GM18867 (cell line): ENCODE measurements around the gene RNF223.
"Not testable (repeated sequence)": the region's sequence is repeated elsewhere in the genome, so short reads cannot be mapped to it uniquely, and the experiment has no call there.

ENCODE experiments used
- ATAC-seq: cut with Tn5 transposase; IDR thresholded peaks from one replicate; pipeline ENCODE4 v1.9.1; 2021; ENCODE audit warnings: mild to moderate bottlenecking, moderate library complexity; ENCODE audit not compliant: unreplicated experiment

RNF223 gene

DNA sequence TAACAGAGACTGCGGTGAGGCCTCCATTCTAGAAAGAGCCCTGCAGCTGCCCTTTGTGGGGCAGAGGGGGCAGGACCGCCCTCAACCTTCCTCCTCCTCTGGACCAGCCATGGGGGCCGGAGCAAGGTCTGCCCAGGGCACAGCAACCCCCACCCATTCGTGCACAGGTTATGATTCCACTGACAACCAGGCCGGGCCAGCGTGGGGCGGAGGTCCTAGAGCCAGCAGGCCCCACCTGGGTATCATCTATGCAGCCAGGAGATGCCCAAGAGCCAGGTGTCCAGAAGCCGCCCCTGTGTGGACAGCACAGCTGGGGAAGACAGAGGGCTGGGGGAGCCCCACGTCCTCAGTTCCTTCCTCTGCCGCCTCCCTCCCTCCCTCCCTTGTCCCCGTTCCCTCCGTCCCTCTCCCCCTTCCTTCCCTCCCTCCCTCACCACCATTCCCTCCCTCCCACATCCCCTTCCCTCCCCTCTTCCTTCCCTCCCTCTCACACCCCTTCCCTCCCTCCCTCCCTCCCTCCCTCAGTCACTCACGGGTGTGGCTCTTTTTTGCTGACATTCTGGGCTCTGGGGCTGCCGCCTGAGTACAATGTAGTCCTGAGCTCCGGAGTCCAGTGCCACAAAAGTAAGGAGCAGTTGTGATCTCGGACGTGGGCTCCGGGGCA is 12.3 kb downstream of the RNF223 start:
- ATAC-seq = no peak

DNA sequence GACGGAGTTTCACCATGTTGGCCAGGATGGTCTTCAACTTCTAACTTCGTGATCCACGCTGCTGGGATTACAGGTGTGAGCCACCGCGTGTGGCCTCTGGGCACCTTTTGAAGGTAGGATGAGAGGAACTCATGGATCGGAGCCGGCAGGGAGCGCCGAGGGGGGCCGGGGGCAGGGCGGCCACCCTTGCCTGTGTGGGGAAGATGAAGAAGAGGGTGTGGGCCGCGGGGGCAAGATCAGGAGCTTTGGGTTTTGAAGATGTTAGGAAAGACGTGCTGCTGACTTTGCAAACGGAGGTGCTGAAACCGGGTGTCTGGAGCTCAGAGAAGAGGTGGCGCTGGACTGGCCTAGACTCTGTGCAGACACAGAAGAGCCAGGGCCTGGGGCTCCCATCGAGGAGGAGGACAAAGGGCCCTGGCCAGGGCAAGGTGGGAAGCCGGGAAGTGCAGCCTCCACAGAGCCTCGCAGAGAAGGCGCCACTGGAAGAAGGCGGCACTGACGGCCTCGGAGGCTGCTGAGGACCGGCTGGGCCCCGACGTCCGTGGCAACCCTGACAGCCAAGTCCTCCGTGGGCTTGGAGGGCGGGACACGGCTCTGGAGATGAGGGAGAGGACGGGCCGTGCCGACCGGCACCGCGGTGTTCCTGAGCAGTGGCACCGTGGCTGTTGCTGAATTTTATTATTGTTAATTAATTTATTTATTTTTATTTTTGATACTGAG is 13.7 kb downstream of the RNF223 start:
- ATAC-seq = no peak

- peak; percentile 73 for ATAC-seq
Observed at GRCh38 chr1:1059494-1060280, 14.4 kb downstream of the RNF223 start.

GRCh38 chr1:1058921-1059493 is 15.1 kb downstream of the RNF223 start:
- ATAC-seq = peak; percentile 23

DNA sequence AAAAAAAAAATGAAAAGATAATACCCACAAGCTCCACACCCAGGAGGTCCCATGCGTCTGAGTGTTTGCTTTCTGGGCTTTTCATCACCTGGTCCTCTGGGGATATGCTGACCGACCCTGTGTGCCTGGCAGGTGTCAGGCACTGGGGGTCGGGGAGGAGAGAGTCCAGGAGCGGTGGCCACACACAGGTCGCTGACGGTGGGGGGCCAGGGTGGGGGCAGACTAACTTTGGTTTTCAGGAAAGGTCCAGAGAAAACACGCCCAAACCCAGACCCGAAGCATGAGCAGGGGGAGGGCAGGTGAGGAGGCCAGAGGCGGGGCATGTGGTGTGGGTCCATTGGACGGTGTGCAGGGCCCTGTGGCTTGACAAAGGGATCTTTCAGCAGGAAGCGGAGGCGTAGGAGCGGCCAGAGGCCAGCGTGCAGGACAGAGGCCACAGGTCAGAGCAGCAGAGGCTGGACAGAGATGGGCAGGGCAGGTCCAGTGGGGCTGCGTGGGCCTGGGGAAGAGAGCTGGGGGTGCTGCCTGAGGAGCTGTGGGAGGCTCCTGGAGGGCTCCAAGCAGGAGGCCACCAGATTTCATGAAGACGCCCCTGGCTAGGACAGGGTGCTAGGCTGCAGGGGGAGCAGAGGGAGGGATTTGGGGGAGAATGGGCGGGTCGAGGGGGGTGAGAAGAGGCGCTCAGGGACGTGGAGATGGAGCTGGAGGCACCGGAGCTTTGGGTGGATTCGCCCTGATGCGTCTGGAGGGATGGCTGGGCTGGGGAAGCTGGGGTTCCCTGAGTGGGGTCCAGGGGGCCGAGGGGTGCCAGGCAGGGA is 15.8 kb downstream of the RNF223 start:
- no peak for ATAC-seq

DNA sequence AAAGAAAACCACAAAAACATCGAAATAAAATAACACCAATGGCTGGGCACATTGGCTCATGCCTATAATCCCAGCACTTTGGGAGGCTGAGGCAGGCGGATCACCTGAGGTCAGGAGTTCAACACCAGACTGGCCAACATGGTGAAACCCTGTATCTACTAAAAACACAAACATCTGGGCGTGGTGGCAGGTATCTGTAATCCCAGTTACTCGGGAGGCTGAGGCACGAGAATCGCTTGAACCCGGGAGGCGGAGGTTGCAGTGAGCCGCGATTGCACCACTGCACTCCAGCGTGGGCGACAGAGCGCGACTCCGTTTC is 16.4 kb downstream of the RNF223 start:
- ATAC-seq = not testable (repeated sequence)

DNA sequence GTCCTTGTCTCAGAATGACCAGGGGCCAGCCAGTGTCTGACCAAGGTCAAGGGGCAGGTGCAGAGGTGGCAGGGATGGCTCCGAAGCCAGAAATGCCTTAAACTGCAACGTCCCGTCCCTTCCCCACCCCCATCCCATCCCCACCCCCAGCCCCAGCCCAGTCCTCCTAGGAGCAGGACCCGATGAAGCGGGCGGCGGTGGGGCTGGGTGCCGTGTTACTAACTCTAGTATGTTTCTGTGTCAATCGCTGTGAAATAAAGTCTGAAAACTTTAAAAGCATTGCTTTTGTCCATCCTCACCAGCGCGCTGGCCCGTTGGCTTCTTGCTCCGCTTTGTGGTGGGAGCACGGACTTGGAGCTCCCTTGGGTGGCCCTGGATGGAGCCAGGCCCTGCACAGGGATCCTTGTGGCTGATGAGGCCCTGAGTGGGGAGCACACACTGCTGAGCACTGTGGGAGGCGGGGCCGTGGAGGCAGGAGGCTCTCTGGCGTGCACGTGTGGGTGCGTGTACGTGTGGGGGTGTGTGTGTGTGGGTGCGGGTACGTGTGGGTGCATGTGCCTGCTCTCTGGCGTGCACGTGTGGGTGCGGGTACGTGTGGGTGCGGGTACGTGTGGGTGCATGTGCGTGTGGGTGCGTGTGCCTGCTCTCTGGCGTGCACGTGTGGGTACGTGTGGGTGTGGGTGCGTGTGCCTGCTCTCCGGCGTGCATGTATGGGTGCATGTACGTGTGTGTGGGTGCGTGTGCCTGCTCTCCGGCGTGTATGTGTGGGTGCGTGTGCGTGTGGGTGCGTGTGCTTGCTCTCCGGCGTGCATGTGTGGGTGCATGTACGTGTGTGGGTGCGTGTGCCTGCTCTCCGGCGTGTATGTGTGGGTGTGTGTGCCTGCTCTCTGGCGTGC is 18.0 kb downstream of the RNF223 start:
- ATAC-seq = no peak

GRCh38 chr1:1054971-1055370 is 19.1 kb downstream of the RNF223 start:
- no peak for ATAC-seq

- ATAC-seq = no peak
Observed at GRCh38 chr1:1054099-1054700, 19.9 kb downstream of the RNF223 start.

- ATAC-seq = no peak
Observed at GRCh38 chr1:1053682-1054081, 20.4 kb downstream of the RNF223 start.

DNA sequence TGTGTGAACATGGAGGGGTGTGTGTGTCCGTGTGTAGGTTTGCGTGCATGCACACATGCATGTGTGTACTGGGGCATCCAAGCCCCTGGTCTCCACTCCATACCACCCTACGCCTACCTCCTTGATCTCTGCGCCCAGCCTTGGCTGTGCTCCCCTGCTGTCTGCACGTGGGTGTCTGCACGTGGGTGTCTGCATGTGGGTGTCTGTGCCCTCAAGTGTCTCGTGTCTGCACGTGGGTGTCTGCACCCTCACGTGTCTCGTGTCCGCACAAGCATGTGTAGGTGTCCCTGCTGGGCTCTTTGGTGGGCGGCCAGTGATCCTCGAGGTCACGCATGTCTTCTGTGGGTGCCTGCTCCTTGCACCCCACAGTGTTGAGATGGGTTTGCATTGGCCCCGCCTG is 21.1 kb downstream of the RNF223 start:
- ATAC-seq = no peak

DNA sequence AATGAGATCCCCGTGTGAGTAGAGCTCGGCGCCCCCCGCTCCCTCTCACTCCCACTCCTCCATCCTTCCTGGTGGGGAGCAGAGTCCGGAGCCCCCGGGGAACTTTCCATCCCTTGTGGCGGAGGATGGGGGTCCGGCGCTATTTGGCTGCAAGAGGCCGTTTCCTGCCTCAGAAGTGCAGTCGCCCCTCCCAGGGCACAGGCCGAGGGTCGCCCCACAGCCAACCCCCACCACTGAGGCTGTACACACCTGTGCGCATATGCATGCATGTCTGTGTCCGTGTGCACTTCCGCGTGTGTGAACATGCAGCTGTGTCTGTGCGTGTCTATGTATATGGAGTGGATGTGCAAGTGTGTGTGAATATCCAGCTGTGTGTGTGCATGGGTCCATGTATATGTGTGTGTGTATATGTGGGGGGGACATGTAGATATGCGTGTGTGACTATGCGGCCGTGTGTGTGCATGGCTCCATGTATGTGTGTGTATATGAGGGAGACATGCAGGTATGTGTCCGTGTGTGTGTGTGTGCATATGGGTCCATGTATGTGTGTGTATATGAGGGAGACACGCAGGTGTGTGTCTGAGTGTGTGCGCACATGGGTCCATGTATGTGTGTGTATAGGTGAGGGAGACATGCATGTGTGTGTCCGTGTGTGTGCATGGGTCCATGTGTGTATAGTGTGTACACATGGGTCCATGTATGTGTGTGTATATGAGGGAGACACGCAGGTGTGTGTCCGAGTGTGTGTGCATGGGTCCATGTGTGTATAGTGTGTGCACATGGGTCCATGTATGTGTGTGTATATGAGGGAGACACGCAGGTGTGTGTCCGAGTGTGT is 21.9 kb downstream of the RNF223 start:
- no peak for ATAC-seq

GRCh38 chr1:1051127-1051810 is 22.8 kb downstream of the RNF223 start:
- no peak for ATAC-seq

DNA sequence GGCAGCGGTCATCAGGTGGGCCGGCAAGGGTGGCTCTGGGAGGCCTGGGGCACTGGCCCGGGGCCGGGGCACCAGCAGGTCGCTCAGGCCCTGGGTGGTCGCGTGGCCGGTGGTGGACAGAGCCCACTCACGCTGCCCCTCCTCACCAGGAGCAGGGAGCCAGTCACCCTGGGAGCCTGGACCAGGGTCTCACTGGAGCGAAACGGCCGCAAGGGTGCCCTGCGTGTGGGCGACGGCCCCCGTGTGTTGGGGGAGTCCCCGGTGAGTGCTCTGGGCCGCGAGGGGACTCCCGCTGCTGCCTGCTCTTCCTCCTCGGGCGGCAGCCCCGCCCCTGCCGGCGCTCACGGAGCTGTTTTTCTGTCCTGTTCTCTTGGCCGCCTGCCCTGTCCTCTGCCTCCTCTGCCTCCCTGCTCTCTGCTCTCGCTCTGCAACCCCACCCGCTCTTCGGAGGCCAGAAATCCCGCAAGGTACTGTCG is 23.5 kb downstream of the RNF223 start:
- no peak for ATAC-seq

GRCh38 chr1:1049318-1050165 is 24.6 kb downstream of the RNF223 start:
- no peak for ATAC-seq

- ATAC-seq = no peak
Observed at GRCh38 chr1:1048765-1049164, 25.3 kb downstream of the RNF223 start.

GRCh38 chr1:1047963-1048362 is 26.1 kb downstream of the RNF223 start:
- ATAC-seq = no peak
